SK-MEL-5 (cell line): ENCODE measurements around the gene VASH1. TPM values are rescaled to one million over a fixed set of nuclear protein-coding genes. Genes with fewer than 3 reads are reported as not detected.

ENCODE experiments used
- DNase-seq: peaks from one replicate; pipeline ENCODE4 v3.0.0-alpha.2; 2016; ENCODE audit warnings: low read depth, low spot score
- in situ Hi-C: cut with HindIII; loops from 2 replicates; pipeline ENCODE4 v1.10.0; 2016; ENCODE audit warnings: low sequenced_read_pairs, high pct_unique_total_duplicates, low pct_unique_long_range_greater_than_20kb
- total RNA-seq: library from RNA; depleted of rRNA; stranded (reverse); fragments of >200 nt; shearing (Covaris generic); gene quantifications from 2 replicates; pipeline ENCODE4 v1.2.3, GENCODE V29; 2014

The VASH1 gene
- total RNA-seq, 1 experiment from 2014 or later: 1.9 TPM

- in situ Hi-C loops: no loop called here
- no peak for DNase-seq
Observed at GRCh38 chr14:76777721-76778120, 16.5 kb downstream of the VASH1 start.

- in situ Hi-C loops: no loop called here
- no peak for DNase-seq
Observed at GRCh38 chr14:76778546-76779215, 17.4 kb downstream of the VASH1 start.

DNA sequence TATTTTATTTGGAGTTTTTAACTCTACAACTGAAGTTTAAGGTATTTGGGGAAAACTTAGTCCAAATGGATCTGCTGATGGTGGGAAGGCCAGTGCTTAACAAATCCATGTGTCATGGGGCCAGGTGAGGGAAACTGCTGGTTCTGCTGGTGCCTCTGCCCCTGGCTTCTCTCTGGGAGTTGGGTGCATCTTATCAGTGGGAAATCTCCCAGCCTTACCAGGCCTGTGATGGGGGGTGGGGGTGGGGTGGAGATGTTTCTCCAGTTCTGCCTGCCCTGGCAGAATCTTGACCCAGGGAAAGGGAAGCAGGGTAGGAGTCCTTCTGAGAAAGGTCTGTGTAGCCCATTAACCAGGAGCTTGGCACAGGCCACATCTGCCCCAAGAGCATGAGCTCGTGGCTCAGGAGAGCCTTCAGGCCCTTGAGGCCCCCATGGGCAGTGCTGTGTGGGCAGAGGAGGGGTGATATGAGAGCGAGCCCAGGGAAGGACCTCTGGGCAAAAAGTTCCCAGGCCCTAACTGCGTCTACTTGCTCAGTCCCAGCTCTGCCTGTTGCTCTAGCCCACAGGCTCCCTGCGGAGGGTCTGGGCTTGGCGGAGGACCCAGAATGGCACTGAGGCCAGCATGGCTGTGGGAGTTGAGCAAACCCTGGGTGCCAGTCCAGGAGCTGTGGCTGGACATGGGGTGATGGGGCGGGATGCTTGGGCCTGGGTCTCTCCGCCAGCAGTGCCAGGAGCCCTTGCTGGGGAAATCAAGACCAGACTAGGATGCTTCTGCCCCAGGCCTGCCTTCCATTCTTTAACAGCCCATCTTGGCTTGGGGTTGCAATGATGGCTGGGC, 18.2 kb downstream of the VASH1 start:
- no peak for DNase-seq
- in situ Hi-C loops: no loop called here

GRCh38 chr14:76780058-76780345, 18.7 kb downstream of the VASH1 start:
- DNase-seq: no peak
- in situ Hi-C loops: no loop called here

DNA sequence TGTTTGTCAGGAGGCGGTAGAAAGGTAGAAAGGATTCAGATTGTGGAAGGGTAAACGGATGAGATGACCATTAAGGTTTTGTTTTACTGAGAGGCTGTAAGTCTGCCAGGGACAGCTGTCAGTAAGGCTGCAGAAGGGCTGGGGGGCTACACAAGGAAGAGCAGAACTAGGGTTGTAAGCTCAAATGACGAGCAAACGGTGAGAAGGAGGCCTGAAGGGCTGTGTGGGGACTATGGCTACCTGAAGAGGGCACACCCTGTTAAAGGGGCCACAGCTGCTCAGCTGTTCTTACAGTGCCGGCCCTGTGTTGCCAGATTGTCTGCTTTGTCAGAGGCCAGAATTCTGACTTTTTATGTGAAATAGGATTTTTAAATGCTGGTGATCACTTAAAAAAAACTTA, 19.1 kb downstream of the VASH1 start:
- in situ Hi-C loops: no loop called here
- no peak for DNase-seq

DNA sequence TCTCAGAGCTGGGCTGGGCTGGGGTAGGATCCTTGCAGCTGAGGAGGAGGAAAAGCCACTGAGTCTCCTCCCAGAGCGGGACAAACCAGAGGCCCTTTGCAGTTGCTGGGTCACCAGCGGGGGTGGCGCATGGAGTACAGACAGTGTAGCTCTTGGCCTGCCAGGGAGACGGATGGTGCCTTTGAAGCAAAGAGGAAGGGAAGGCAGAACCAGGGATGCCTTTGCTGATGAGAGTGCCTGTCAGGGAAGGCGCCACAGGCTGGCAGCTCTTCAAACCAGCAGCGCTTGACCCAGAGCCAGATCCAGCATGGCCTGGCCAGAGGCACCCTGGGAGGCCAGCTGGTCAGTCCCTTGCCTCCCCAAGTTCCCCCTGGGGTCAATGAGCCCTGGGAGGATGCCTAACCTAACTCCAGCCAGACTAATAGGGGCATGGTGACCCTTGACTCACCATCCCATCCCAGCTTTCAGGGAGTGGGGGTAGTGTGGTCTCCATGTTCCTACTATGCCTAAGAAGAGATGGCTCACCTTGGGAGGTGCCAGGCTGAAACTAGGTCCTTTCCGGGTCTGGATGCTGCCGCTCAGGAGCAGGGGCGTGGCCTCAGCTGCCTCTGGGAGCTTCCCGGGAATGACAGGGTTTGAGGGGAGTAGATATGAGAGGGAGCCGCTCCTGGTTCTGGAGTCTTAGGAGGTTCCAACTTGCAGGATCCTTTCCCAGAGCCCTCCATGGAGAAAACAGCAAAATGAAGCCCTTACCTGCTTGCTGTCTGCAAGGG, 19.8 kb downstream of the VASH1 start:
- in situ Hi-C loops: no loop called here
- DNase-seq: no peak

DNA sequence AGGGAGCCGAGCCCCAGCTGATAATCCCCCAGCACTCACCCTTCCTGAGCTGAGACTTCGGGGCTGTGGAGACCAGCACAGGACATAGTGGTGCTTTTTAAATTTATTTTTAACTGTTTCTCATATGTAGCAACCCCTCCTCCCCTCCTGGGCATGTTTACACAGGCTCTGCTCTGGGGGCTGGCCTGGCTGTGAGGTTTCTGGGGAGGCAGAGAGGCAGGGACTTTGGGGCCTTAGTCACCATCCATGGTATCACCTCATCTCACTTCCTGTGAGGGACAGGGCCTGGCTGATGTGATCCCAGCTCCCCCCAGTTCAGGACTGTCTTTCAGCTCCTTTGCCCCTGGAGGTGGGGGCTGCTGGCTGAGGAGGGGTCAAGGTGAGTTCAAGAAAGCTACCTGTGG, 20.4 kb downstream of the VASH1 start:
- in situ Hi-C loops: no loop called here

DNA sequence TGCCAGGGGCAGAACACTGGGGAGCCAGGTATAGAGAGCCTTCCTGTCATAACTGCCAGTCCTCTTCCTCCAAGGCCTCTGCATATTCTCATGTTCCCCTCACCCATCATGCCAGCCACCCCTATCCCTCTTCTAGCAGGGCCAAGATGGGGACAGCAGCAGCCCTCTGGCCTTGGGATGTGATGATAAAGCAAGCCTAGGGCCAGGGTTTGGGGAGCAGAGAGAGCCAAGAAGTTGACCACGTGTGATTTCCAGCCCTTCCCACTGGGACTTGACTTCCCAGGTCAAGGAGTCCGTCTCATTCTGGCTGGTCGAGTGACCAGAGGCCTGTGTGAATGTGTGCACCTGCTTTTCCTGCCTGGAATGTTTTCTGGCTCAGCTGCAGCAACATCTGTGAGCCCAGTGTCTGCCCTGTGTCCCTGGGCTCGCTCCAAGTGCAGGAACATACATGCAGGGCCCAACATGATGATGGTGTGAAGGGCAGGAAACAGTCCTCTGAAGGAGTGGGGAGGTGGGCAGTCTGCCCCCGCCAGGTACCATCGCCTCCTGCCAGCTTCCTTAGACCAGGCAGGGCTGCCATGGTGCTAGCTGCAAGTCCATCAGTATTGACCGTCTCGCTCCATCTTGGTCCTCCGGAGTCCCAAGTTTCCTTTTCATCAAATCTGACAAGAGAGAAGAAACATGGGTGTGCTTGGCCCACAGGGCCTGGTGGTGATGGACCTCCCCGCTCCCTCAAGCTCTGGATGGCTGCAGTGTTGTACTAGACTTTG, 21.0 kb downstream of the VASH1 start:
- DNase-seq: no peak
- in situ Hi-C loops: no loop called here

More for the DNA sequence above, 20.4 kb downstream of the VASH1 start:
- DNase-seq: no peak

GRCh38 chr14:76782885-76783566, 21.8 kb downstream of the VASH1 start:
- in situ Hi-C loops: no loop called here
- DNase-seq: no peak

- in situ Hi-C loops: no loop called here
Observed at GRCh38 chr14:76784266-76784874, 23.1 kb downstream of the VASH1 start.

GRCh38 chr14:76784881-76785280, 23.6 kb downstream of the VASH1 start:
- in situ Hi-C loops: no loop called here

More at GRCh38 chr14:76784266-76784874, 23.1 kb downstream of the VASH1 start:
- no peak for DNase-seq

GRCh38 chr14:76786601-76787000, 25.3 kb downstream of the VASH1 start:
- no peak for DNase-seq
- in situ Hi-C loops: no loop called here

More at GRCh38 chr14:76784881-76785280, 23.6 kb downstream of the VASH1 start:
- DNase-seq: peak; percentile 89

GRCh38 chr14:76792422-76792821, 31.2 kb downstream of the VASH1 start:
- in situ Hi-C loops: no loop called here

DNA sequence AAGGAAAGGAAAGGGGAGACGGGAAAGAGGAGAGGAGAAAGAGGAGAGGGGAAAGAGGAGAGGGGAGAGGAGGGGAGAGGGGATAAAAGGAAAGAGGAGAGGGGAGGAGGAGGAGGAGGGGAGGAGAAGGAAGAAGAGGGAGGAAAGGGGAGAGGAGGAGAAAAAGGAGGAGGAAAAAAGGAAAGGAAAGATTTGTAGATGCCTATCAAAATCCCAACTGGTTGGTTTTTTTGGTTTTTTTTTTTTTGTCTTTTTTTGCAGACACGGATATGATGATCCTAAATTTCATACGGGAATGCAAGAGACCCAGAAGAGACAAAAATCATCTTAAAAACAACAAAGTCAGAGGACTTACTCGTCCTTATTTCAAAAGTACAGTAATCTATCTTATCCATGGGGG, 32.1 kb downstream of the VASH1 start:
- in situ Hi-C loops: no loop called here
- no peak for DNase-seq

More at GRCh38 chr14:76792422-76792821, 31.2 kb downstream of the VASH1 start:
- DNase-seq: no peak

- in situ Hi-C loops: no loop called here
Observed at GRCh38 chr14:76793956-76794355, 32.7 kb downstream of the VASH1 start.

GRCh38 chr14:76806446-76806845, 45.2 kb downstream of the VASH1 start:
- in situ Hi-C loops: no loop called here
- no peak for DNase-seq

More at GRCh38 chr14:76793956-76794355, 32.7 kb downstream of the VASH1 start:
- DNase-seq: no peak

DNA sequence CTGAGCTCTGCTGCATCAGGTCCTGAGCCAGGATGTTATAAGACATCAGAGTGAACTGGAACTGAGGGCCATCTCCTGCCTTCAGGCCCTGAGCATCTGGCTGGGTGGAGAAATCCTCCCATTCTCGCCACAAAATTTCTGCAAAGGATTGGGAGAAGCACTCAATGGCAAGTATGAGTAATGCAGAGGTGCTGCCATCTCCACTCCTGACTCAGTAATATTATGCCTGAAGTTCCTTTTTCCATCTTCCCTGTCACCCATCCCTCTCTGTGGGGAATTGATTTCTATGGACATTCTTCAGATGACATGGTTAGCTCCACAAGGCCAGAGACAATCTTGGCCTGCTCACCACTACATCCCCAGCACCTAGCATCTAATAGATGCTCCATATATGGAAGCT, 46.7 kb downstream of the VASH1 start:
- no peak for DNase-seq
- in situ Hi-C loops: no loop called here
